Measurements from ENCODE around the gene DYNC1LI1.

Gene DYNC1LI1

DNA sequence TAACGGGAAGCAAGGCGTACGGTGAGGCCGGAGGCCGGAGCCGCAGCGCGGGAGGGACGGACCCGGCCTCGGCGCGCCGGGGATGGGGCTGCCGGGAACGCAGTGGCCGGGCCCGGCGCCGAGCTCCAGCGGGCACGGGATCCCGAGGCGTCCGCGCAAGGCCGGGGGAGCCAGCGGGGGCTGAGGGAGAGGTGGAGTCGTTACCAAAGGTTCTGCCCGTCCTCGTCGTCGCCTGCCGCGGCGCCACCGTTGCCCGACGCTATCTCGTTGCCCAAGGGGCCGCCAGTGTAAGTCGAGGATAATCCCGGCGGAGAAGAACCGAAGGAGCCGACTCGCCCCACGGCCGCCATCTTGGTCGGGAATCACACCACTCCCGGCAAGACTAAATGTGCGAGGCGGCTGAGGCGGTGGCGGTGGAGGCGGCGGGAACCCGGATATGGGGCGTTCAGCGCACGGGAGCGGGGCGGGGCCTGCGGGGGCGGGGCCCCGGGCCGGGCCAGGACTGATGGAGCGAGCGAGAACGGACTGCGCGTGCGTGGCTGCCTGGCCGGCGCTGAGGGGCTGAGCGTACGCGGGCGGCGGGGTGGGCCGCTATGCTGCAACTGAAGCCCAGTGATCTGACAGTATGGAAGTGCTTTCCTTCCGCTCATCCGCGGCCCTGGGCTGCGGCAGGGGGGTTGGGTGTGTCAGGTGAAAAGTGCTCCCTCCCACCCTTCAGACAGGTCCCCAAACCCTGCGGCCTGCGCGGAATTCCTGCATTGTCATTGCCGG, at the start of gene DYNC1LI1:
Gene DYNC1LI1, minus strand, starts transcription at position 438 of the 771 bp plus-strand sequence. Its CDS starts 88 bp downstream, at position 350.
- peak; percentile 85 to 87 for DNase-seq (ENCODE audit: low read depth in 2 of 2)

DNA sequence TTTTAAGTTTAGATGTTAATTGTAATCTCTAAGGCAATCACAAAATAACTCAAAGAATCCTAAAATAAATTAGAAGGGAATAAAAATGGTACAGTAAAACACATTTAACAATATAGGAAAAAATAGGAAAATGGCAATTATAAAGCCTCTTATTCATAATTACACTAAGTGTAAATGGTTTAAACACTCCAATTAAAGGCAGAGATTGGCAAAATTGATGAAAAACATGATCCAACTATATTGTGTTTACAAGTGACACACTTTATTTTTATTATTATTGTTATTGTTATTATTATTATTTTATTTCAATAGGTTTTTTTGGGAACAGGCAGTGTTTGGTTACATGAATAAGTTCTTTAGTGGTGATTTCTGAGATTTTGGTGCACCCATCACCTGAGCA, 48.7 kb upstream of the DYNC1LI1 start:
- DNase-seq (ENCODE audit: low read depth in 2 of 2) = no peak

DNA sequence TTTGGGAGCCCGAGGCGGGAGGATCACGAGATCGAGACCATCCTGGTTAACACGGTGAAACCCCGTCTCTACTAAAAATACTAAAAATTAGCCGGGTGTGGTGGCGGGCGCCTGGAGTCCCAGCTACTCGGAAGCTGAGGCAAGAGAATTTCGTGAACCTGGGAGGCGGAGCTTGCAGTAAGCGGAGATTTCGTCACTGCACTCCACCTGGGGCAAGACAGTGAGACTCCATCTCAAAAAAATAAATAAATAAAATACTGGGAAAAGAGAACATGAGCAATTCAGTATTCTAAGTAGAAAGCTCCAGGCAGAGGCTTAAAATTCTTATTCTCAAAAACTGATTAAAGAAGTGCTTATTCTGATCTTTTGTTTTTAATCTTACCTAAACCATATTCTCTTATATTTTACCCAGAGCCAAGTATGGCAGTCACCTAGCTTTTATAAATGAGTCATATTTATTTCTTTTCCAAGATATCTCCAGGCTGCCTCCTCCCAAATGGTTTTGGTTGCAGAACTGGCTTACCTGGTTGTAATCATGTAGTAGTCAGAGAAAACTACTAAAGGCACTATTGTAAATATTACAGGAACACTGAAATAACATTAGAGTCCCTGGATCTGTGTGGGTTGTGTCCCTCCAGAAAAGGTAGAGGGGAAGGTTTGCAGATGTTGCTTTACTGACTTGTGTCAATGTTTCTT, 45.8 kb upstream of the DYNC1LI1 start:
- no peak for DNase-seq (ENCODE audit: low read depth in 2 of 2)

DNA sequence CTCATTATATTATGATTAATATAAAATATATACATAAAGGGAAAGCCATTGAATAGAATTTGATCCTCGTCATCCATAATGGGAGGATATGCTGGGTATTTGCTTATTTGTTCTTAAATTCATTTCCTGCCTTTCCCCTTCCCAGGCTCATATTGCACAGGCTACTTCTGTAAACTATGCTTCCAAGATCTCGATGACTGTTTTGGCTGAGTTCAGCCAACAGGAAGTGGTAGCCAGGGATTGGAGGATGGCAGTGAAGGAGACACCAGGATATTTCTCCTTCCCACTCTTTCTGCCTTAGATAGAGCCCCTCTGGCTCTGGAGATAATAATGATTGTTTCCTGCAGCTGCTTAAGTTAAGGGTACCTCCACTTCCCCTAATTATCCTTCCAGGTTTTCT, 44.3 kb upstream of the DYNC1LI1 start:
- no peak for DNase-seq (ENCODE audit: low read depth in 2 of 2)

DNA sequence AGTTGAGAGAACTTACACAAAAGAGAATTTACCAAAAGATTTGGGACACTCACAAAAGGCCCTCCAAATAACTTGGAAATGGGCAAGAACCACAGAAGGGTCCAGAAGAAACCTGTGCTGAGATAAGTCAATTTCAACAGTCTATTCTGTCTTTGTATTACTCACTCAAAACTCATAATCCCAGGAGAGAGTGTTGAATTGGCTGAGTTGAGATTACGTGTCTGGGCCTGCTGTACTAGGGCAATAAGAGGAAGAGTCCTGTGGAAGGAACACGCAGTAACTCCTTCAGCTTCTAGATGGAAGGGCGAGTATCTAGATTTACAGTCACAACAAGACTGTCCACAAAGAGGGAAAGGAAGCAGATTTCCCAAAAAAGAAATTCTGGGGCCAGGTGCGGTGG, 42.5 kb upstream of the DYNC1LI1 start:
- no peak for DNase-seq (ENCODE audit: low read depth in 2 of 2)

DNA sequence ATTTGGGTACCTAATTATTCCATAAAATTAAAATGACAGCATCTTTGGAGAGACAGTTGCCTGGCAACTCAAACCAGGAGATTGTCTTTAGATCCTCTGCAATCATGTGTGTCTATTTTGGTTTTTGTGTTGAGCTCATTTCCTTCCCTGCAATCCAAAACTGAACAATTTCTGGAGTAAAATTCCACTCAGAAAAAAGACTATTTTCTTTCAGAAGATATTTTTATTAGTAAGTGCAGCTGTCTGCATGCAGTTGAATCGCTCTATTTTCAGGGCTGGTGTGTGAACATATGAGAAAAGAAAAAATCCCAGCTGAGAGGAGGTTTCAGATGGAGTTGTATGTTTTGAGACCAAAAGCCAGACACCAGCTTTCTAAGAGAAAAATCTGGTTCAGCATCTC, 41.9 kb upstream of the DYNC1LI1 start:
- no peak for DNase-seq (ENCODE audit: low read depth in 2 of 2)

DNA sequence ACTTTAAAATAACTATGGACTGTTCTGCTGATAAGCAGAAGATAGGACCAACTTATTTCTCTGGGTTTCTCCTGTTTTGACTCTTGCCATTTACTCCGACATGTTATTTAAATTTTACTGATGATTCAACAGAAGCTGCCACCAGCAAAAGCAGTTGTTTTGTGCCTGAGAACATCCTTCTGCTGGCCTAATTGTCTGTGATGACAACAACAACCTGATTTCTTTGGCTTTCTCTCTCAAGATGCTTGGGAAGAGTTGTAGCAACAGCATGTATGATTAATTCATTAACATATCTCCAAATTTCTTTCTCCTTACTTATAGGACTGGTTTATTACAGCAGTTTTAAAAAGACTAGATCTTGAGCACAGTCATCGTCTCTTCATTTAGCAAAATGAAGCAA, 36.9 kb upstream of the DYNC1LI1 start:
- no peak for DNase-seq (ENCODE audit: low read depth in 2 of 2)

DNA sequence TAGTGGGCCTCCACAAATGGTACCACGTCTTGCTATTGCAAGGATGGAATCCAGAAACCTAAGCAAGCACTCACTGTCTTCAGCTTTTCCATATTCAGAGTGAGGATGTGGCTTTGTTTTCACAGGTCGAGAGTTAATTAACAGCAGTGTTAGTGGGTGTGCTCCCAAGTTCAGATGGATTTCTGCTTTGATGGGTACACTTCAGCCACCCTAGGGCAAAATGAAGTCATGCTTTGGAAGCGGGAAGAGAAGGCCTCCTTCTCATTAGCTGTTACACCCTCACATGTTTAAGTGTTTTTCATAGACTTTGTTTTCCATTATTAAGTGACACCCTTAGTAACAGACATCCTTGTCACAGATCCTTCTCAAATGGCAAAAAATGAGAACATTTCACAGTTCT, 36.3 kb upstream of the DYNC1LI1 start:
- DNase-seq (ENCODE audit: low read depth in 2 of 2) = no peak

DNA sequence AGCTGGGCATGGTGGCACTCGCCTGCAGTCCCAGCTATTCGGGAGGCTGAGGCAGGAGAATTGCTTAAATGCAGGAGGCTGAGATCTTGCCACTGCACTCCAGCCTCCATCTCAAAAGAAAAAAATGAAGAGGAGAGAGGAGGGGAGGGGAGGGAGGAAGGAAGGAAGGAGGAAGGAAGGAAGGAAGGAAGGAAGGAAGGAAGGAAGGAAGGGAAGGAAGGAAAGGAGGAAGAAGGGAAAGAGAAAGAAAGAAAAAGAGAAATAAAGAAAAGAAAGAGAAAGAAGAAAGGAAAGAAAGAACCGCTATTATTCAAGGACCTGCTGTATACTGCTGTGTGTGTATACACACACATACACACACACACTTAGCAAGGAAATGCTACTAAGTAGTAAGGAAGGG, 35.6 kb upstream of the DYNC1LI1 start:
- no peak for DNase-seq (ENCODE audit: low read depth in 2 of 2)

DNA sequence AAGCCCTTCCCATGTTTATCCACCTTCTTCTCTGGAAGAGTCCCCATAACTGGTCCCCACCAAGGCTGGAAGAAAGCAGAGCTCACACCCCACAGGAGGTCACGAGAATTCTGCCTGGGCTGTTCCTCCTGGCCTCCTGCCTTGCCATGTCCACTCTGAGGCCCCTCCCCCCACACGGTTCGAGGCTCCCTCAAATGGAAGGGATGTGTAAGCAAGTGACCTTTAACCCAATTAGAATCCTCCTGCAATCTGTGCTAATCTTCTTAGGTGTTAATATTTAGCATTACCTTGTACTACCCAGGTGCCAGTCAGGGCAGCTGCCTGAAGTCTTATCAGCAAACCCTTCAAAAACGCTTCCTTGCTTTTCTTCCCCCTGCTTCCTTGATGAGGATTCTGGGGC, 32.4 kb upstream of the DYNC1LI1 start:
- no peak for DNase-seq (ENCODE audit: low read depth in 2 of 2)

DNA sequence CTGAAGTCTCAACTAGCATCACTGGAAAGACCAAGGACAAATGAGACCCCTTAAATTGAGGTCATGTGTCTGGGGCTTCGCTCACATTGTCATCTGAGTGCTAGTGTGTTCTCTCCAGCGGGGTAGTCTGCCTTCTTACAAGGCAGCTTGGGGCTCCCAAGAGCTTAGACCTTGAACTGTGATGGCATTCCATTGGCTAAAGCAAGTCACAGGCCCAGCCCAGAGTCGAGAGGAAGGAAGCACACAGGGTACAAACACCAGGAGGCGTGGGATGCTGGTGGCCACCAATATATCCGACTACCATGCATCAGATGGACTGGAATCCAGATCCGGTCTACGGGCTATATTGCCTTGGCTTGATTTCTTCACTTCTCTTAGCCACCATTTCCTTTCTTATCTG, 31.5 kb upstream of the DYNC1LI1 start:
- DNase-seq (ENCODE audit: low read depth in 2 of 2) = no peak

DNA sequence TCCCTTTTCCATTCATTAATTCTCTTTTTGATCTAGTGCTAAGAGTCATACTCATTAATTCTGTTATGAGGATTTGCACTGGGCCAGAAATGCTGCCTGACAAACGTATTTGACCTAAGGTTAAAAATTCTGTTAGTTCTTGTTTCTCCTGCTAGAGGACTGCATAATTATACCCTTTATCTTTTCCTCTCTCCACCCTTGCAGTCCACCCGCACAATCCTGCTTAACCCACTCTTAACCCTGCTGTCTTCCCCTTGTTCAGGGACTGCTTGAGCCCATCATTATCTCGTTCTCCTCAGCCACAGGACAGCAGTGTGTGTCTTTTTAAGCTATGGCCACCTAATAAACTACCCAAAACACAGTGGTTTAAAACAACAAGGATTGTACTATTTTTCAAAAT, 31.1 kb upstream of the DYNC1LI1 start:
- DNase-seq (ENCODE audit: low read depth in 2 of 2) = no peak

DNA sequence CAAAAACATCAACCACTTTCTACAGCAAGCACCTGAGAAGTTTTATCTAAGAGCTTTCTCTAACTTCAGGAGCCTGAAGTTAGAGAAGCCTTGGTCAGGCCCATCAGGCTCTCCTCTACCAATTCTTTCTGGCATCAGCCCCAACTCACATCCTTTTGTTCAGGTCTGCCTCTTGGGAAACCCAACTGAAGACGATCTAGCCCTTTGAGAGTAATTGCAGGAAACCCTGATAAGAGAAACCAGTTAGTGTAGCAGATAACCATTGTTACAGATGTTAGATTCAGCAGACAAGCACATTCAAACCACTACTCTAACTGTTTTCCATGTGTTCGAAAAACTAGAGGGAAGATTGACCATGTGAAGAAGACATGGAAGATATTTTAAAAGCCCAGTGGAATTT, 27.0 kb upstream of the DYNC1LI1 start:
- no peak for DNase-seq (ENCODE audit: low read depth in 2 of 2)

DNA sequence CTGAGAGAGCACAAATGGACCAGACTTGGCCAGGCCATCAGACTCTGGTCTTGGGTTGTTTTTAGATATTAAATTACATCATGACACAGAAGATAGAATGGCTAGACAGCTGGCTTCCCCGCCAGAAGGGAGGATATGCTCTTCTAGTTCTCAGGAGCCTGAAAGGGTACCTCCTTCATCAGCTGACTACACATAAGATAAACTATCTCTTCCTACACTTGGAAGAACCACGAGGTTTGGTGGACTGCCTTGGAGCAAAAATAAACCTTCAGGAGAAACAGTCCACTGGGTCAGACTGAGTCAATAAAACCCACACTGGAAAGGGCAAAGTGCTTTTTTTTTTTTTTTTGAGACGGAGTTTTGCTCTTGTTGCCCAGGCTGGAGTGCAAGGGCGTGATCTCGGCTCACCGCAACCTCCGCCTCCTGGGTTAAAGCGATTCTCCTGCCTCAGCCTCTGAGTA, 26.3 kb upstream of the DYNC1LI1 start:
- DNase-seq (ENCODE audit: low read depth in 2 of 2) = no peak

DNA sequence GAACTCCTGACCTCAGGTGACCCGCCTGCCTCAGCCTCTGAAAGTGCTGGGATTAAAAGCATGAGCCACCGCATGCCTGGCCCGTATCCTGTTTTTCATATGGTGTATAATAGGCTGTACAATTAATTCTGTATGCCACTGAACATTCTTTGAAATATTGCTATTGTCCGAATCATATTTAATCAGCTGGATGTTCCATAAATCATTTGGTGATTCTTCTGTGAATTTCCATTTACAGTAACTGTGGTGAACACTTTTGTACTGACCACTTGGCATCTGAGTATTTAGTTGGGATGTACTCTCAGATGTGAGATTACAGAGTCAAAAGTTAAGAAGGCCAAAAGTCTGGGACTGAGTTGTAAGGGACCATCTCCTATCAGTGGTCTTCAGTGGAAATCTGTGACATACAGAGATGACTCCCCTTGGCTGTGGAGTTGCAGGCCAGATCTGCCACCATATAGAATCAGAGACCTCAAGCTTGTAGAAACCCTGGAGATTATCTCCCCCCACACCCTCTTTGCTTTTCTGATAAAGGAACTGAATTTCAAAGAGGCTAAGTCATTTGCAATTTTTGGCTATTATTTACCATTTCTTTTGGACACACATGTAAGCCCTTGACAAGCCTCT, 25.7 kb upstream of the DYNC1LI1 start:
- no peak for DNase-seq (ENCODE audit: low read depth in 2 of 2)

DNA sequence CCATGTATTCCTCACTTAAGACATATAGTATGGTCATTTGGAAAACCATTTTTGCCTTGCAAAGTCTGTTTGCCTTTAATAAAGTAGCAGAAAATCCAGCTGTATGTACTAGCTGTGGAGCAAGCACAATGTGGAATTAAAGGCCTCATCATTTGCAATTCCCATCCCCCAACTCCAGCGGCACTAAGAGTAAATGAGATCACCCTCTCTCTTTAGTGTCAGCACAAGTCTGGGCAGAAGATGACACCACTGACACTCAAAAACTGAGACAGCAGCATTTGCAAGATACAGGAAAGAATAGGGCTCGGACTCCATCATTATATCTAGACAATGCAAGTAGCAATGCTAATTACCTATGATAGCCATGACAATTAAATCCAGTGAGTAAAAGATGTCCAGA, 24.7 kb upstream of the DYNC1LI1 start:
- DNase-seq (ENCODE audit: low read depth in 2 of 2) = no peak

DNA sequence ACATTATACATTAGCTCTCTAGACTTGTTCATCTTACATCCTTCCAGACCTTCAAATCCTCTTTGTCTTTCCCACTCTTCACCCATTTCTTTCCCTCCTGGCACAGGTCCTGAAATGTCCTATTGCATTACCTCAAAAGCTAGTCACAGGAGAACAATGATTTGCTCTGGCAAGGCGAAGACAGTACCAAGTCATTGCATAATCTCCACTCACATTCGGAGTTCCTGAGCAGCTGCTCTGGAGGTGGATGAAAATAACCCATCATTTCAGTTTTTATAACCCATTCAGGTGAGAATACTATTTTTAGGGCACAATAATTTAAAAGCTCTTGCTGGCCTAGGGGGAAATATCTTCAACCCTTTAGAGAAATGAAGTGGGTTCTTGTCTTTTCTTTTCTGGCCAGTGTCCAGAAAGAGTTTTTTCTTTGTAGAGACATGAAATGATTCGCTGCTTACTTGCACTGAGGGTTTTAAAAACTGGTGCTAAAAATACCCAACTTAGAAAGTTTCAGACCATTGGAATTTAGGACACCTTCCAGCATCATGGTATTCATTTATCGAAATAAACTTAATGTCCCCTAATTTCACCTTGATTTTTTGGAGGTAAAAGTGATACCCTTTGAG, 23.4 kb upstream of the DYNC1LI1 start:
- no peak for DNase-seq (ENCODE audit: low read depth in 2 of 2)

DNA sequence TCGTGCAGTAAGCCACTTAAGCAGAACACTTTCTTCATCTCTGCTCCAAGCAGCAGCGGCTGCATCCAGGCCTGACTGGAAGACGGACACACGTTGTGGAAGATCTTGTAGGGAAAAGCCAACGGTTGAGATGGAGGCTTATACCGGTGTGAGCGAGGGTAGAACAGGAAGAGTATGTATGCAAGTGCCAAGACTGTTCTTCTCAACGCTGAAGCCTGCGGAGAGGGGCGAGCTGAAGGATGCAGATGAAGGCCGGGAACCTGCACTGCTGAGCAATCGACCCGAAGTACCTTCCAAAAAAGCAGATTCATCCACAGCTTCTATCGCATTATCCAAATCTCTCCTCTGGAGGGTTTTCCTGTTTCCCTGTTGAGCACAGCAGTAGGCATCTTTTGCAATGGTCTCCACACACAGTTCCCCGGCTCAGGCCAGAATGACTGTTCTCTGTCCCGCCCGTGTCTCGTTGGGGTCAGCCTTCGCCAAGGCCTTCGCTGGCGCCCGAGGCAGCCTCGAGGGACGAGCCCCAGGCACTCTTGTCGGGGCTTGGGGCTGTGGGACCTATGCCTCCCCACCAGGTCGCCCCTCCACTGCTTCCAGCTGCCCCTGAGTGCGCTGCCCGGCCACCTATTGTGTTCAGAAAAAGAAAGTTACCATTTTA, 22.2 kb upstream of the DYNC1LI1 start:
- no peak for DNase-seq (ENCODE audit: low read depth in 2 of 2)

DNA sequence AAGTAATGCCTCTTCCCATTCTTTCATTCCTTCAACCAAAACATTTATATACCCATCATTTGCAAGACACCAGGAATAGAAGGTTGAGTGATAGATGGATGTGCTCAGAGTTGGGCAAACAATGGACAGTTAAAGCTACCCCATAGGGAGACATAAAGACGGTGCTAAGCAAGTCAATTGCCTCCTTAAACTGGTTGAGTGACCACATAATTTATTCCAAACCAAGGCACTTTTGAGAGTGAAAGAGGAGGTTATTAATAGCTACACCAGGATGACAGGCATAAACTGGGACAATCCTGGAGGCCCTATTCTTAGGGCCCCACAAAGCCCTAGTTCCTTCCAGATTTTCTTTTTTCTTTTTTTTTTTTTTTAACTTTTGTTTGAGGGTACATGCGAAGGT, 21.4 kb upstream of the DYNC1LI1 start:
- no peak for DNase-seq (ENCODE audit: low read depth in 2 of 2)

DNA sequence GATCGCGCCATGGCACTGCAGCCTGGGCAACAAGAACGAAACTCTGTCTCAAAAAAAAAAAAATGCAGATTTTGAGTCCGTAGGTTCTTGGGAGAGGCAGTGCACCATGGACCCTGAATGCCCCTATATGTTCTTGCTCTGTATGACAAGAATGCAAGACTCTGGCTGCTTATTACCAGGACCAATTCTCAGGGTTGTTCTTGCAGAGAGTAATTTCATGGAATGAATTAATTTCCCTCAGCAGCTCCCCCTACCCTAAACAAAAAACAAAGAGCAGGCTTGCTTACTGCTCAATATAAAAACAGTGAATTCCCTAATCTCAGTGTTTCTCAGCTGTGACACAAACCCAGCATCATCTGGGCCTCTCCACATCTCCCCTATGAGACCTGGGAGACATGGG, 20.5 kb upstream of the DYNC1LI1 start:
- DNase-seq (ENCODE audit: low read depth in 2 of 2) = no peak

DNA sequence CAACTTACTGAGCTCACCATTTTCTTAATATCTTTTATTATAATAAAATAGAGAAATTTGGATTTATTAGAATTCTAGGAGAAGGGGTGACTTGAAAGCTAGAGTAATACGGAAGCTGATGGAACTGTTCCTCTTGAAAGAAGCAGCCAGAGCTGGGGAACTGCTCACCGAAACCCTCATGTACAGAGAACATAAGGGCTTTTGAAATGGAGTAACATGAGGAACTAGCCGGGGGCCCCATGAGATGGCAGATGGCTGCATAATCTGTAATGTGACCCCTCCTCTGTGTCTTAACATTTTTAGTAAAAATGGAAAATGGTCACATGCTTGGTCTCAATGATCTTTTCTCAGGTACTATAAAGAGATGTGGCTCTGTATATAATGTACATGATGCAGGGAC, 15.7 kb upstream of the DYNC1LI1 start:
- DNase-seq (ENCODE audit: low read depth in 2 of 2) = no peak

DNA sequence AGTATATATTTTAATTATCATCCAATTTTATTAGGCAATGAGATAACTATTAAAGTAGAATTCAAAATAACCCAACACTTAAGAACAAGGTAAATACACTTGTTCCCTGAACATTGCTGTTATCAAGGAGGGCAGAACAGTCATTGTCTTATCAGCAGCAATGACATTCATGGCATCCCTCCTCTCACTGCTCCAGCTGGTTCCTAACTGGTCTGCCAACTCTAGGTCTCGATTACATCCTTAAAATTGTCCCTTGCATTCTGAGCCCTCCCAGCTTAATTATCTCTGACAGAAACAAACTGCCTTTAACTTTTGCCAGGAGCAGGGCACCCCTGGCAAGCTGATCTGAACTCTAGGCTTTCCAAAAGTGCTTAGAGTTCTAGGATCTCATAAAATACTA, 14.0 kb upstream of the DYNC1LI1 start:
- DNase-seq (ENCODE audit: low read depth in 2 of 2) = no peak

All from activated CD8-positive, alpha-beta memory T cell treated with anti-CD3 and anti-CD28 coated beads for 4 hours (primary cell).